ENCODE results near the gene CAMP.

DNA sequence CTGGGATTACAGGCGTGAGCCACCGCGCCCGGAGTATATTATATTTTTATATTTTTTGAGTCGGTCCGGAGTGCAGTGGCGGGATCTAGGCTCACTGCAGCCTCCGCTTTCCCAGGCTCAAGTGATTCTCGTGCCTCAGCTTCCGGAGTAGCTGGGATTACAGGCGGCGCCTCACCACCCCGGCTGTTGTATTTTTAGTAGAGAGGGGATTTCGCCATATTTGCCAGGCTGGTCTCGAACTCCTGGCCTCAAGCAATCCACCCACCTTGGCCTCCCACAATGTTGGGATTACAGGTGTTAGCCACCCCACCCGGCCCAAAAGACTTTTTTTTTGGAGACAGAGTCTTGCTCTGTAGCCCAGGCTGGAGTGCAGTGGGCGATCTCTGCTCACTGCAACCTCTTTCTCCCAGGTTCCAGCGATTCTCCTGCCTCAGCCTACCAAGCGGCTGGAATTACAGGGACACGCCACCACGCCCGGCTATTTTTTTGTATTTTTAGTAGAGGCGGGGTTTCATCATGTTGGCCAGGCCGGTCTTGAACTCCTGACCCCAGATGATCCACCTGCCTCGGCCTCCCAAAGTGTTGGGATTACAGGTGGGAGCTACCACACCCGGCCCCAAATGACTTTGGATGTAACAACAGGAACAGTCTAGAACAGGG lies 18.6 kb downstream of the CAMP start:
- TF ChIP-seq EP300 (IDR thresholded peaks at IDR 0.05; ENCODE audit: borderline replicate concordance in 1 of 2, low read depth in 1 of 2, low read length in 1 of 2) (no peak), MXI1 (IDR thresholded peaks at IDR 0.05; ENCODE audit: low read depth, low read length) (no peak), YY1 (IDR thresholded peaks at IDR 0.05; ENCODE audit: low read depth) (no peak), EZH2phosphoT487 (IDR thresholded peaks at IDR 0.05; ENCODE audit: borderline replicate concordance, low read depth) (no peak), POLR2AphosphoS5 (IDR thresholded peaks at IDR 0.05; ENCODE audit: low read depth, low read length) (no peak), SIN3A (IDR thresholded peaks at IDR 0.05; ENCODE audit: borderline replicate concordance, low read depth, low read length) (no peak), RCOR1 (IDR thresholded peaks at IDR 0.05; ENCODE audit: low read length) (no peak)
- TF ChIP-seq, protein P1, sequence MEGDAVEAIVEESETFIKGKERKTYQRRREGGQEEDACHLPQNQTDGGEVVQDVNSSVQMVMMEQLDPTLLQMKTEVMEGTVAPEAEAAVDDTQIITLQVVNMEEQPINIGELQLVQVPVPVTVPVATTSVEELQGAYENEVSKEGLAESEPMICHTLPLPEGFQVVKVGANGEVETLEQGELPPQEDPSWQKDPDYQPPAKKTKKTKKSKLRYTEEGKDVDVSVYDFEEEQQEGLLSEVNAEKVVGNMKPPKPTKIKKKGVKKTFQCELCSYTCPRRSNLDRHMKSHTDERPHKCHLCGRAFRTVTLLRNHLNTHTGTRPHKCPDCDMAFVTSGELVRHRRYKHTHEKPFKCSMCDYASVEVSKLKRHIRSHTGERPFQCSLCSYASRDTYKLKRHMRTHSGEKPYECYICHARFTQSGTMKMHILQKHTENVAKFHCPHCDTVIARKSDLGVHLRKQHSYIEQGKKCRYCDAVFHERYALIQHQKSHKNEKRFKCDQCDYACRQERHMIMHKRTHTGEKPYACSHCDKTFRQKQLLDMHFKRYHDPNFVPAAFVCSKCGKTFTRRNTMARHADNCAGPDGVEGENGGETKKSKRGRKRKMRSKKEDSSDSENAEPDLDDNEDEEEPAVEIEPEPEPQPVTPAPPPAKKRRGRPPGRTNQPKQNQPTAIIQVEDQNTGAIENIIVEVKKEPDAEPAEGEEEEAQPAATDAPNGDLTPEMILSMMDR (IDR thresholded peaks at IDR 0.05), result no peak
- TF ChIP-seq, protein P2, sequence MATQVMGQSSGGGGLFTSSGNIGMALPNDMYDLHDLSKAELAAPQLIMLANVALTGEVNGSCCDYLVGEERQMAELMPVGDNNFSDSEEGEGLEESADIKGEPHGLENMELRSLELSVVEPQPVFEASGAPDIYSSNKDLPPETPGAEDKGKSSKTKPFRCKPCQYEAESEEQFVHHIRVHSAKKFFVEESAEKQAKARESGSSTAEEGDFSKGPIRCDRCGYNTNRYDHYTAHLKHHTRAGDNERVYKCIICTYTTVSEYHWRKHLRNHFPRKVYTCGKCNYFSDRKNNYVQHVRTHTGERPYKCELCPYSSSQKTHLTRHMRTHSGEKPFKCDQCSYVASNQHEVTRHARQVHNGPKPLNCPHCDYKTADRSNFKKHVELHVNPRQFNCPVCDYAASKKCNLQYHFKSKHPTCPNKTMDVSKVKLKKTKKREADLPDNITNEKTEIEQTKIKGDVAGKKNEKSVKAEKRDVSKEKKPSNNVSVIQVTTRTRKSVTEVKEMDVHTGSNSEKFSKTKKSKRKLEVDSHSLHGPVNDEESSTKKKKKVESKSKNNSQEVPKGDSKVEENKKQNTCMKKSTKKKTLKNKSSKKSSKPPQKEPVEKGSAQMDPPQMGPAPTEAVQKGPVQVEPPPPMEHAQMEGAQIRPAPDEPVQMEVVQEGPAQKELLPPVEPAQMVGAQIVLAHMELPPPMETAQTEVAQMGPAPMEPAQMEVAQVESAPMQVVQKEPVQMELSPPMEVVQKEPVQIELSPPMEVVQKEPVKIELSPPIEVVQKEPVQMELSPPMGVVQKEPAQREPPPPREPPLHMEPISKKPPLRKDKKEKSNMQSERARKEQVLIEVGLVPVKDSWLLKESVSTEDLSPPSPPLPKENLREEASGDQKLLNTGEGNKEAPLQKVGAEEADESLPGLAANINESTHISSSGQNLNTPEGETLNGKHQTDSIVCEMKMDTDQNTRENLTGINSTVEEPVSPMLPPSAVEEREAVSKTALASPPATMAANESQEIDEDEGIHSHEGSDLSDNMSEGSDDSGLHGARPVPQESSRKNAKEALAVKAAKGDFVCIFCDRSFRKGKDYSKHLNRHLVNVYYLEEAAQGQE (IDR thresholded peaks at IDR 0.05; ENCODE audit: low read depth, low read length), result no peak
- TF ChIP-seq, protein P3, sequence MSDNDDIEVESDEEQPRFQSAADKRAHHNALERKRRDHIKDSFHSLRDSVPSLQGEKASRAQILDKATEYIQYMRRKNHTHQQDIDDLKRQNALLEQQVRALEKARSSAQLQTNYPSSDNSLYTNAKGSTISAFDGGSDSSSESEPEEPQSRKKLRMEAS (IDR thresholded peaks at IDR 0.05; ENCODE audit: low read depth), result no peak

Measured in SK-N-SH (cell line).